ENCODE results near the gene FOXP1.

The FOXP1 gene

GRCh38 chr3:71195492-71195891 lies 388.0 kb downstream of the FOXP1 start:
- Histone ChIP-seq H3K36me3 (replicated peaks) (no peaks in the 10 kb centered on the region), H3K27ac (peak overlapping the region; percentile 55), H3K27me3 (replicated peaks) (no peaks in the 10 kb centered on the region), H3K4me3 (ENCODE audit: low read depth, low read length) (no peak overlapping the region)
- TF ChIP-seq CTCF (IDR thresholded peaks at IDR 0.05; ENCODE audit: low read depth, low read length, missing control alignments), result peak; percentile 25
- in situ Hi-C loops (cut with HindIII; ENCODE audit: low pct_ligation_motif_present, low sequenced_read_pairs), result no loop called here
- DNase-seq, result peak; percentile 72

- DNase-seq, result no peak
- in situ Hi-C loops (cut with HindIII; ENCODE audit: low pct_ligation_motif_present, low sequenced_read_pairs), result no loop called here
- no peak for TF ChIP-seq CTCF (IDR thresholded peaks at IDR 0.05; ENCODE audit: low read depth, low read length, missing control alignments)
- Histone ChIP-seq H3K27ac (peak overlapping the region; percentile 55), H3K4me3 (ENCODE audit: low read depth, low read length) (no peak overlapping the region), H3K27me3 (replicated peaks) (no peaks in the 10 kb centered on the region), H3K36me3 (replicated peaks) (no peaks in the 10 kb centered on the region)
Measured at GRCh38 chr3:71194785-71195184, 388.7 kb downstream of the FOXP1 start.

- in situ Hi-C loops (cut with HindIII; ENCODE audit: low pct_ligation_motif_present, low sequenced_read_pairs), result no loop called here
- H3K4me3 ChIP-seq (ENCODE audit: low read depth, low read length), result no peak overlapping the region
Measured at GRCh38 chr3:71191031-71191482, 392.5 kb downstream of the FOXP1 start.

GRCh38 chr3:71189480-71189879 lies 394.0 kb downstream of the FOXP1 start:
- Histone ChIP-seq H3K4me3 (ENCODE audit: low read depth, low read length) (no peak overlapping the region), H3K27ac (no peak overlapping the region), H3K27me3 (replicated peaks) (no peaks in the 10 kb centered on the region), H3K36me3 (replicated peaks) (no peaks in the 10 kb centered on the region)
- in situ Hi-C loops (cut with HindIII; ENCODE audit: low pct_ligation_motif_present, low sequenced_read_pairs), result no loop called here
- no peak for TF ChIP-seq CTCF (IDR thresholded peaks at IDR 0.05; ENCODE audit: low read depth, low read length, missing control alignments)
- no peak for DNase-seq

More at GRCh38 chr3:71191031-71191482, 392.5 kb downstream of the FOXP1 start:
- no peak for DNase-seq
- Histone ChIP-seq H3K27ac (no peak overlapping the region), H3K36me3 (replicated peaks) (no peaks in the 10 kb centered on the region), H3K27me3 (replicated peaks) (no peaks in the 10 kb centered on the region)
- TF ChIP-seq CTCF (IDR thresholded peaks at IDR 0.05; ENCODE audit: low read depth, low read length, missing control alignments), result no peak

GRCh38 chr3:71187715-71188114 lies 395.8 kb downstream of the FOXP1 start:
- DNase-seq, result no peak
- no peaks in the 10 kb centered on the region for H3K36me3 ChIP-seq (replicated peaks)
- no peaks in the 10 kb centered on the region for H3K27me3 ChIP-seq (replicated peaks)
- no peak overlapping the region for H3K4me3 ChIP-seq (ENCODE audit: low read depth, low read length)
- H3K27ac ChIP-seq, result no peak overlapping the region
- TF ChIP-seq CTCF (IDR thresholded peaks at IDR 0.05; ENCODE audit: low read depth, low read length, missing control alignments), result no peak
- in situ Hi-C loops (cut with HindIII; ENCODE audit: low pct_ligation_motif_present, low sequenced_read_pairs), result no loop called here

GRCh38 chr3:71186801-71187200 lies 396.7 kb downstream of the FOXP1 start:
- TF ChIP-seq CTCF (IDR thresholded peaks at IDR 0.05; ENCODE audit: low read depth, low read length, missing control alignments), result no peak
- Histone ChIP-seq H3K27ac (peak overlapping the region; percentile 76), H3K27me3 (replicated peaks) (no peaks in the 10 kb centered on the region), H3K36me3 (replicated peaks) (no peaks in the 10 kb centered on the region), H3K4me3 (ENCODE audit: low read depth, low read length) (no peak overlapping the region)
- DNase-seq, result no peak
- in situ Hi-C loops (cut with HindIII; ENCODE audit: low pct_ligation_motif_present, low sequenced_read_pairs), result no loop called here
